ENCODE results near the gene AJAP1.

AJAP1 gene

DNA sequence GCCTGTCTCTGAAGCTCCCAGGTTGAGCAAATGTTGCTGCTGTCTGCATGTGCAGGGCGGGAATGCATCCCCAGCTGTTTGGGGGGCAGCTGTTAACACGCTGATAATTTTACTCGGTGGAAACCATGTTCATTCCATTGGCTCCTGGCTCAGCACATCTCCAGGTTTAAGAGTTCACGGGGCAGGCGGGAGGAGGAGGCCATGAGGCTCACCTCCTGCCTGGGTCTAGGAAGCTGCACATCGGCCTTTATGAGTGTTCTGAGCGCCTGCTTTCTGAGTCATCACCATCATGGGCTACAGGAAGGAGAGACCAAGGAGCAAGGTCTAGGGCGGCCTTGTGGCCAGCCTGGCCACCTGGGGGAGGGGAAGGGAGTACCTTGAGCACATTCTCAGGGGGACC is 29.7 kb downstream of the AJAP1 start:
- DNase-seq, result no peak

DNA sequence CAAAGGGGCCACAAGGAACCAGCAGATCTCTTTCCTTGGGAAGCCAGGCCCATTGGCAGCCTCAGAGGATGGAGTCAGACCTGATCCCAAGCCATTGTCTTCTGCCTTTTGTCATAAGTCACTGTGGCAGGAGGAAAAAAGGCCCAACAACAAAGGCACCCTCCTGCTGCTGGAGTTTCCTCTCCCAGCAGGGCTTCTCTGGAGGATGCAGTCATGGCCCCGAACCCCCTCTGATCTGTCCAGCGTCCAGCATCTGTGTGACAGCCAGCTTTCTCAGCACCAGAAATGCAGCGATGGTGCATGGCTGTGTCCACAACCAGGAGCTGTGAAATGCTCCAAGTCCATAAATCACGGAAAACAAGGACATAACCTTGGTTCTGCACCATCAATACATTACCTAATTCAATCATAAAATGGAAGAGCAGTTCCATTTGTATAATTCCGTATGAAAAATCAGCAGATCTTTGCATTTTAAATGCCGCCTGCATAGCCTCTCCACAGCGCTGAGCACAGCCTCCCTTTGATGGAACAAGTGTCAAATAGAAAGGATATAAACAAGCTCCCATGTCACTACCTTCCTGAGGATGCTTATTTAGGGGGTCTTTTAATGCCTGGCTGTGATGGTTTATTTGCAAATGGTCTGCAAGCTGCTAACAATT is 30.6 kb downstream of the AJAP1 start:
- no peak for DNase-seq

DNA sequence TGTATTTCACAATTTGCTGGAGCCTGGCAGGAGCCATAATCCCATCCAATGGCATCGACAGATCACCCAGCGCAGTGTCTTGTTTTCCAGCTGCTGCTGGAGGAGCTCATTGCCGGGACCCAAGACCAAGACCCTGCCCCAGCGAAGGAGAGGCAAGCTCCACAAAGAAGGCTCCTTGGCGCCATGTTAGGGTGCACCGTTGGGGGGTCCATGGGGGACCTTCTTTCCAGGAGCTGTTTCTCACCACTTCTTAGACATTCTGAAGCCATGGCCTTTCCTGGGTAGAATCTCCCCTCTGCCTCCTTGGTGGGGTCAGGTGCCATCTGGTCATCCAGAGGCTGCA is 31.1 kb downstream of the AJAP1 start:
- DNase-seq, result no peak

DNA sequence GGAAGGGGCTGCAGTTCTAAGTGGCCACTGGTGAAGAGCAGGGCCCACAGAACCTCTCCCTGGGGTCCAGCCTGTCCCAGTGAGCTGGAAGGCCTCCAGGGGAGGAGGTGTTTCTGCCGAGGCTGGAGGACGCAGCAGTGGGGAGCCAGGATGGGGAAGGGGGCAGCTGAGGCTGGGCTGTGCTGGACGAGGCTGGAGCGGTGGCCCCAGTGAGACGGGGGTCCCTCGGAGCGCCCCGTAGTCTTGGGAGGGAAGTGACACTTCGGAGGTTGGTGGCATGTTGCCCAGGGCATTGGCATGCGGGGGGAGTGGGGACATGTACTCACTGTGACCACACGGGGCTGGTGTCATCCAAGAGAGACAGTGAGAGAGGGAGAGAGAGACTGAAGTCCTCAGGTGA is 33.5 kb downstream of the AJAP1 start:
- DNase-seq, result no peak

DNA sequence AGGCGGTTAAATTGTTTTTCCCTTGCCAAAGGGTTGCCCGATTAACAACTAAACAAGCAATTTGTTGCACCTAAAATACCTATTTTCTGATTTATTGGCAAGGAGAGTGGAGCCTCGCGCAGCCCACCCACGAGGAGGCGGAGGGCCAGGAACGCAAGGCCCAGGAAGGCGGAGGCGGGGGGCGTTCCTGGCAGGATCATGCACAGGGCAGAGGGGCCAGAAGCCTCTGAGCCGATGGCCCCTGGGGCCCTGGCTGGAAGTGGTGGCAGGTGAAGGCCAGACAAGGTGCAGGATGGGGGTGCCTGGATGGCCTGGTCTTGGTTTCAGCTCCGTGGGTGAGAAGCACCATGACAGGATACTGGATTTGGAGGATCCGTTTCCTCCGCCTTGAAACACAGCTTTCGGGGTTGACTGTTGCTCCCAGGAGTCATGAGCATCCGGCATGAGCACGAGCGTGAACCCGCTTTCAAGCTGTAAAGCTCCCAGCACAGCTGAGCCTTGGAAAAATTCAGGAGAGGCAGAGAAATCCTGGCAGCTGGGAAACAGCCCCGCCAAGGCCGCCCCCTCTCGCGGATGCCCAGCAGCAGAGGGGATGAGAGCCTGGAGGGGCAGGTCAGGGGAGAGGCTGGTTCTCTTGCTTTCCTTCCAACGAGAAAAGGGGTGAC is 35.0 kb downstream of the AJAP1 start:
- DNase-seq, result no peak

DNA sequence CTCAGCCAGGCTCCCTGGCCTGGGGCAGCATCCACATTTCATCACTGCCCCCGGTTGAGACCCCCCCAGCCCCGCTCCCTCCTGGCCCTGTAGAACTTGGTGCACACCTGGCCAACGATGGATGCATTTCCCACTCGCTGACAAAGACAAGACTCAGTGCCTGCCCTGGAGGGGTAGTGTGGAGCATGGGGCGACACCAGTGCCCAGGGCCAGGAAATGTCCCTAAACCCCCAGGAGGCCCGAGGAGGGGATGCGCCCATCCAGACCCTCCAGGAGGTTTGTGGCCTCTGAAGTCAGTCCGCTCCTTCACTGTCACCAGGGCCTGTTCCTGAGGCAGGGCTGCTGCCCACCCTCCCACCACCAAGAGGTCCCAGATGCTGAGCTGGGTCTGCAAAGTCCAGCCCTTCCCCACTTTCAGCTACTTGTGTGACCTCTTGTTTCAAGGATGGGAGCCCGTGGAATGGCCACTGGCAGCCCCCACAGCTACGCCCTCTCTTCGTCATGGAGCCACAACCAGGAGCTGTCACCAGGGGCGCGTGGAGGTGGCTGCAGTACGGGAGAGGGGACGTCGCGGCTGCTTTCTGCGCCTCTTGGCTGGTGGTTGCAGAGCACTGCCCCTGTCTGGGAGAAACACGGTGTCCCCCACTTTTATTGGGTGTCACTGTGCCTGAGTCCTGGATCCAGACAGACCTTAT is 35.7 kb downstream of the AJAP1 start:
- no peak for DNase-seq

DNA sequence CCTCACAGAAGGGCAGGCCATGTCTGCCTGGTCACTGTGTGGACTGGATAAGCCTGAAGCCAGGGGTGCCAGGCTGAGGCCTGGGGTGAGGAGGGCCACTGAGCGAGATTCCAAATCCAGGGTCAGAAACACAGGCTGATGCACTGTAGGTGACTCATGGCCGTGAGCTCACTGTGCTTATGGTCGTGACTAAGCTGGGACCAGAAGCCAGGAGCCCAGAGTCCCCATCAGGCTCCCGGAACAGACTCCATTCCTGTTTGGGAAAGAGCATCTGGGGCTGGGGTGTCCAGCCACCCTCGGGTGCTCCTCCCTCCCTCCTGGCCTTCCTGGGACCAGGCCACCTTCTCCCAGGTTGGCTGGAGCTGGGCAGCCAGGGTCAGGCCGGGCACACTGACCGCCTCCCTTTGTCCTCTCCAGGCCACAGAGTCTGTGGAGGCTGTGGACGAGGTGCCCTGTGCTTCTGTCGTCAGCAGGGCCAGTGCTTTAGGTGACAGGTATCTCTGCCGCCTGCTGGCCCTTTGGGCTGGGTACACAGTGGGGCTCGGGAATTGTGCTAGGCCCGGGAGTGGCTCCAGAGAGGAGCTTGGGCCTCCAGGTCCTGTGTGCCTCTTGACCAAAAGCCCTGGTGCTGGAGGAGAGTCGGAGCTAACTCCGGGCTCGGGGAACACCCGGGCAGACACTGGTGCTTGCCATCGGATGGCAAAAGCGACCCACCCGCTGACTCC is 36.7 kb downstream of the AJAP1 start:
- no peak for DNase-seq

DNA sequence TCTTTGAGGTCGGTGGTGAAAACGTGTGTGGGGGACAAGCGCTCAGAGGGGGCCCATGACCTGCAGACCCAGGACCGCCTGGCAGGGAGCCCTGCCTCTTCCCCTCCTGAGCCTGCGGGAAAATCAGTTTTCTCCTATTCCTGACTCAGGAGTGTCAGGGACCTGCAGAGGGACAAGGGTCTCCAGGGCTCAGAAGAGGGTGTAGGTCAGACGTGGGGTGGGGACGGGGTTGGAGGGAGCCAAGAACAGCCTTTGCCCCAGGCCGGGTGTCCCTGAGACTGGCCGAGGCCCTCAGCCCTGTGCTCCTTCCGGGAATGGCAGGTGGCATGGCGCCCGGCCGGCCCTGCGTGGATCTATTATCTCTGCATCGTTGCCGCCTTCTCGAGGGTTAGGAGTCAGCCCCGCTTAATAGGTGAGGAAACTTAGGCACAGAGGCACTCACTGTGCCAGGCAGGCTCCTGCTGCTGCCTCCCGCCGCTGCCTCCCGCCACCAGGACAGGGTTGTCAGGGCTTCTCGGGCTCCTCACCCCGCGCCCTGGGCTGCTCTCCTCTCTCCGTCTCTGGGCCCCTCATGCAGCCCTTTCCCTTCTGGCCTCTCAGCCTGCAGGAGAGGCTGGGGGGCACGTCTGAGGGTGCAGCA is 37.5 kb downstream of the AJAP1 start:
- no peak for DNase-seq

DNA sequence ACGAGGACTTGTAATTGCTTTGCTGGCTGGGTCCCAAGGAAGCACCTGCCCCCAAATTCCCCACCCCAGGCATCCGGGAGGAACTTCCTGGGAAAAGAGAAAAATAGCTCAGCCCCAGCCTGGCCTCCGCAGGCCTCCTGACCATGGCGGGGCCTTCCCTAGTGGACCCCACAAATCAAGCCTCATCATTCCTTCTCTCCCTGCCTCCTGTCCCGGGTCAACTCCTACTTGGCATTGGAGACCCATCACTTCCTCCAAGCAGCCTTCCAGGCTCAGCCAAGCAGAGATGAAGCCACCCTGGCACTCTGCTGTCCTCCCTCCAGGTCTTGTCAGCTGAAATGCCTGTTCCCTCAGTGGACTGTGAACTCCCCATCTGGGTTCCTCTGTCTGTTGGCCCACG is 38.0 kb downstream of the AJAP1 start:
- no peak for DNase-seq

DNA sequence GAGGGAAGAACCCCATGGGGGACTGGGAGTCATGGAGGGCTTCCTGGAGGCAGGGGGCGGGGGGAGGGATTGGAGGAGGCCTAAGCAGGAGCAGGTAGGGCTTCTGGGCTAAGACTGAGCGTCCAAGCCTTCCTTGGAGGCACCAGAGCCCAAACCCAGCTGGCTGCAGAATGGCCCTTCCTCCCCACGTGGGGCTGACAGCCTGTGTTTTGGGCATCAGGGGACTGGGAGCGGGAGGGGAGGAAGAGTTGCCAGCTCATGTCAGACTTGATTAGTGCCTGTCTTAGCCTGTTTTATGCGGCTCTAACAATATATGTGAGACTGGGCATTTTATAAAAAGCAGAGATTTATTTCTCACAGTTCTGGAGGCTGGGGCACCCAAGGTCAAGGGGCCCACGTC is 38.9 kb downstream of the AJAP1 start:
- no peak for DNase-seq

DNA sequence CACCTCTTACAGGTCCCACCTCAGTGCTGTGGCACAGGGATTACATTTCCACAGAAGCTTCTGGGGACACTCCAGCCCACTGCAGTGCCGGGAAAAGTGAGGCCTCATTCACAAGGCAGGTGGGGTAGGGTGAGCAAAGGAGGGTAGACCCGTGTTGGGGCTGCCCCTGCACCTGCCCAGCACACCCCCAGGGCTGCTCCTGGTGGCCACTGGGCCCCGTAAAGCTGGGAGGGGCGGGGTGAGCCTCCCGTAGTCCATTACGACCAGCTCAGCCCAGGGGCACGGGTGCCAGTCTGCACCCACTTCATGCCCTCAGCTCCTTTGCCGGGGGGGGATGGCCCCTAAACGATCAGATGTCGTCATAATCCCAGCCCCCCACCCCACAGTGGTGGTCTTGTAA is 39.5 kb downstream of the AJAP1 start:
- no peak for DNase-seq

DNA sequence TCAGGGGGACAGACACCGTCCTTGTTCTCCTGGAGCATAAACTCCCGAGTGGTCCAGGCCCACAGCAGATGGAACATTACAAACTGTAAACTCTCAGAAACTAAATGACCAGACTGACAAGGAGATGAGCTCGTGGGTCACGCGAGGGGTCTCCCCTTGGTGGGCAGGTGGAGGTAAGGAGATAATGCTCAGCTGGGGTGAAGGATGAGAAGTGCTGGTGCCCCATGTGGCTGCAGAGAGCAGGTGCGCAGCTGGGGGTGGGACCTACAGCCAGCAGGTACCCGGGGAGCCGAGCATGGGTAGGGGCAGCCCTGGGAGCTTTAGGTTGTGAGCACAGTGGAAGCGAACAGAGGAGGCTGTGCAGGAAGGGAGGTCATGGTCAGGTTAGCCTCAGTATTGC is 40.1 kb downstream of the AJAP1 start:
- no peak for DNase-seq

DNA sequence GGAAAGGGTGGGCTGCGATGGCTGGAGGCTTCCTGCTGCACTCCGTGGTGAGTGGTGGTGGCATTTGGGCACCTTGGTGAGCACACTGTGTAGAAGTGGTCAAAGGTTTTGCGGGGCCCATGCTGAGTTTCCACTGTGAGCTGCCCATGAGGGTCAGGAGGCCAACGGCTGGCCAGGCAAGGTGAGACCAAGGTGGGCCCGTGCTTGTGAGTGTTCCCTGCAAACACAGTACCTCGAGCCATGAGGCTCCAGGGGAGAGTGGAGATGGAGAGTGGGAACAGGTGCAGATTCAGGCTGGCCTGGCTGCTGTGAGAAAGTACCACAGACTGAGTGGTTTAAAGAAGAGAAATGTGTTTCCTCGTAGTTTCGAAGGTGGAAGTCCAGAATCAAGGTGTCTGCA is 40.8 kb downstream of the AJAP1 start:
- no peak for DNase-seq

DNA sequence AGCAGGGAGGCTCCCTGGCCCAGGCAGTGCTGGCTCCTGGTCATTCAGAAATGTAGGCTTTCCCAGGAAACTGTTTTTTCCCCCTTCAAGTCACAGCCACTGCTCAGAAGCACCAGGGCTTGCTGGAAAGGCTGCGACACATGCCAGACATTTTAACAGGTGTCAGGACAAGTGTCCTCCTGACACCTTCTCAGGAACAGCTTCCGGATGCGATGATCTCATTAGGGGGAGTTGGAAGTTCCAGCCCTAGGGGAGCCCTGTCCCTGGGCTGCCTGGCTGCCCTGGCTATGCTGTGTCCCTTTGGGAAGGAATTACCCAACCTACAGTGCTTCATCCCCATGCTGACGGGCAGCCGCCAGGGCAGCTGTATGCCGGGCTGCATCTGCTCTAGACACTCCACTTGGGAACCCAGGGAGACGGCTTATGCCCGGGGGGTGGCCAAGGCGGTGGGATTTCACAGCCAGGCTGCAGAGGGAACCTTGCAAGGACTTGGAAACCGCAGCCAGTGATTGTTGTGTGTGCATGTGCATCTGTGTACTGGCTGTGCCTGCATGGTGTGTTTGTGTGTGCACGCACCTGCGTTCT is 41.8 kb downstream of the AJAP1 start:
- no peak for DNase-seq

DNA sequence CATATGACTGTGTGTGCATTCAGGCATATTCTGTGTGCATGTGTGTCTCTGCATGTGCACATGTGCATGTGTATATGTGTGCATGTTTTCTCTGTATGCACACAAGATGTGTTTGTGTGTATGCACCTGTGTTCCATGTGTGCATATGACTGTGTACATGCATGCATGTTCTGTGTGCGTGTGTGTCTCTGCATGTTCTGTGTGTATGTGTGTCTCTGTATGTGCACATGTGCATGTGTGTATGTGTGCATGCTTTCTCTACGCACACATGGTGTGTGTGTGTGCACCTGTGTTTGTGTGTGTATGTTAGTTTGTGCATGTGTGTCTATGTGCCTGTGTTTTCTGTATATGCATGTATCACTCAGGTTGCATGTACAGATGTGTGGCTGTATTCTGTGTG is 42.3 kb downstream of the AJAP1 start:
- no peak for DNase-seq

DNA sequence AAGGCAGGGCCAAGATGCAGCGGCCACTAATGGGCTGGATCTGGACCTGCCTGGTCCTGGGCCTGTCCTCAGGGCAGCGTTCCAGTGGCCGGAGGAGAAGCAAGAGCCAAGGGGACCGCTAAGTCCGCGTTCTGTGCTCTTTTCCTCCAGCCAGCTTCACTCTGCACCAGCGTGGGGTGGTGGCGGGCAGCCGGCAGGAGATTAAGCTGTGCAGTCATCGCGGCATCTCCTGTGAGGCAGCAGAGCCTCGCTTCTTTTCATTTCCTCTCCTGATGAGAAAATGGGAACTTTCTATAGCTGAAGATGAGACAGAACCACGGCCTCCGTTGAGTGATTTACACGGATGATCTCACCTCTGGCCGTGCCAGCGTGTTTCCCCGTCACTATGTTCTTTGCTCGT is 43.4 kb downstream of the AJAP1 start:
- DNase-seq, result no peak

DNA sequence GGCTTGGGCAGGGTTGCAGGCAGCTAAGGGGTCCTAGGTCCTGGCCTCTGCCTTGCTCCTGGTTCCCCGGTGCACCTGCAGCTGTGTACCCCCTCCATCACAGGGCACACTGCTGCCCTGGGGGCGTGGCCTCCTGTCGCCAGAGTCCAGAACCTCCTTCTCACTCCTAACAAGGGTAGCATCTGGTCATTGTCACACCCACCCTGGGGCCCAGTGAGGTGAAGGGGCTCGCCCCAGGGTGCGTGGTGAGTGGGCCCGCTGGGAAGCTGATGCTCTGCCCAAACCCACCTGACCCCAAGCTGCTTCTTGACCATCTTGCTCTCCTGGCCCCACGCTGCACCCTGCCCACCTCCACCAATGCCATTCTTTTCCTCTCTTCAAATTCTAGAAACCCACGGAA is 44.5 kb downstream of the AJAP1 start:
- no peak for DNase-seq

DNA sequence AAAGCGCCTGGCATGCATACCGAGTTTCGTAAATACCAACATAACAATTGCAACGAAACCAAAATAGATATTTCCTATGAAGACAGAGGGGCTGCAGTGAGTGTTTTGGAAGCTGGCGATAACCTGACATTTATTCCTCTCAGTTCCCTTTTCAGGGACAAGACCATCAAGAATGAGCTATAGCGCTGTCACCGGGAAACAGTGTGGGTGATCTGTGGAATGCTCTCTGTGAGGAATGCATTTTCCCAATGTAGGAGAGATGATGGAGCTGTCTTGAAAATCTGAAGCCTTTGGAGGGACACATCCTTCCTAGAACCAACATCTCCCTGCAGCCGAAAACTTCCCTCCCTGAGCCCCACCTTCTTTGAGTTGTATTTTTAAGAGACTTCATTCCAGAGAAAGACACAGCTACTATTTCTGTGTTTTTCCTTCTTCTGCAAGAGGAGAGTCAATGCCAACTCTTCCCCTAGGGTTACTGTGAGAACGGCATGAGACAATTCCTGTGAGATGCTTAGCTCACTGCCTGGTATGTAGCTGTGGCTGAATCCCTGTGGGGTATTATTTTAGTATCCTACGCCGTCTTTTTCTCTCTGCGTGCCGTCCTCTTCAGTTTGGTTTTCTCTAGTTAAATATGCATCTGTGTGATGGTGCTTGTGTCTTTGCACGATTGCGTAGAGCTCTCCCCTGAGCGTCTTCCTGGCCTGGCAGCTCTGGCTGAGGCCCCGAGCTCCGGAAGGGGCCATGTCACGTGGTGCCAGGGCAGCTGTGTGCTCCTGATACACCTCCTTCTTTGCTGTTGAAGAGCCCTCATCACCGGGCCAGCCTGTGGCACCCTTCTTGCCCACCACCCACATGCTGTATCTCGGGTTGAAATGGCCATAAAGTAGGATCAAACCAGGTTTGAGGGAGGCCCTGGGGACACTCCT is 45.2 kb downstream of the AJAP1 start:
- DNase-seq, result no peak

DNA sequence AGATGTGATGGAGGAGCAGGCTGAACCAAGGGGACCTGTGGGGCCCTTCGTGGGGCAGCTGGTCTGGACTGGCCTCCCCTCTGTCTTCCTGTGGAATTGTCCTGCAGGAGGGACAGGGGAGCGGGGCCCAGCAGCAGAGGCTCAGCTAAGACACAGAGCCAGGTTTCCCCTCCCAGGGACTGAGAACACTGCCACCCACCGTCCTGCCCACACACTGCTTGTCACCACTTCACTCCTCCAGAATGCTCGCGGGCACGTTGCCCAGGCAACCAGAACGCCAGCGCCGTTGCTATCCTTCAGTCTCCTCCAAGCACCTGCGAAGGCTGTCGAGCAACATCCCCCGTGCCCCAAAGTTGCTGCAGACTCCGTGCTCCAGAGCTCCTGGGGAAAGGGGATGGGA is 46.4 kb downstream of the AJAP1 start:
- DNase-seq, result no peak

DNA sequence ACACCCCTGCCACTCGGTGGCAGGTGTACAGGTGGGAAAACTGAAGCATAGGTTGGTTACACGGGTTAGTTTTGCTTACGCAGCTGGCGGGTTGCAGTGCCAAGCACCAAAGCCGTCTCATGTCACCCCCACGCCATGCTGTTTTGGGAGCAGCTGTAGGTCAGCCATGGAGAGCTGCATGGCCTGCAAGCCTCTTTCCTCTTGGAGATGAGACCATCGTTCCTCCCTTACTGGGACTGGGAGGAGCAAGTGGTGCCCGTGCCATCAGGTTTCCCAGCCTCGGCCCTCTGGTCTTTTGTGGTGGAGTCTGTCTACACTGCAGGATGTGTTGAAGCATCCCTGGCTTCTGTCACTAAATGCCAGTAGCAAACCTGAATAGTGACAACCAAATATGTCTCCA is 46.9 kb downstream of the AJAP1 start:
- no peak for DNase-seq

DNA sequence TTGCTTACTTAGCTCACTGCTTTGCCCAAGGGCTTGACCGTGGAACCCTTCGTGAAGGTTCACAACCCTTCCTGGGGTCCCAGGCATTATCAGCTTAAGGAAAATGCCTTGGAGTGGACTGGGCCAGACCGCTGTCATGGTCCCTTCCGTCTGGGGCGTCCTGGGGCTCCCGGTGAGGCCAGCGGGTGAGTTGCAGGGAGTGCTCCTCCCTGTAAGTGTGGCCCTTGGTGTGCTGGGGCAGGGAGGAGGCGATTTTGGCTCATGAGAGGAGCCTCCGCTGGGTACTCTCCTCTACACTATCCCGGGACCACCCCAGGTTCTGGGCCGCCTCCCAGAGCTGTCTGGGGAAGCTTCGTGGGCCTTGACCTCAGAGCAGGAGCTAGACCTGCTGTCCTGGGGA is 48.1 kb downstream of the AJAP1 start:
- DNase-seq, result no peak

DNA sequence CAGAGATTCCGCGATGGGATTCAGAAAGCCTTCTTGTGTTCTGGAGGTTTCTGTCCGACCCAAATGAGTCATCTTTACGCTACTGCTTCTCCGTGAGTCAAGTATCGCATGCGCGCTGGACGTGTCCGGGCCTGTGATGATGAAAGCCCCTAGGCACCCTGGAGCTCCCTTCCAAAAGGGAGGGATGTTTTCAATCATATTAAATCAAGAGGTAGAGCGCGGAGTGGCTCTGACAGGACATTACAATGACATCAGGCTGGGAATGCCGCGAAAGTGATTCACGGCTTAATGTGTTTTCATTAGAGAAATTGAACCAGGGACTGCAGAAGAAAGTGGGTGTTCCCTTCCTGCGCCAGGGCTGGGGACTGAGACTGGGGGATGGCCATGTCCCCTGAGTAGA is 48.5 kb downstream of the AJAP1 start:
- DNase-seq, result no peak
